Glutamatergic neuron (in vitro differentiated cells): Measurements from ENCODE around the gene PCDHGA6. TPM values are rescaled to one million over a fixed set of nuclear protein-coding genes. Genes with fewer than 3 reads are reported as not detected.

Experiments
- DNase-seq: peaks from one replicate; pipeline ENCODE4 v3.0.0; 2022
- H3K27ac Mint-ChIP-seq: one replicate; pipeline ENCODE4 v1.8.0; 2020; ENCODE audit warnings: mild to moderate bottlenecking, mixed read lengths, inconsistent platforms; ENCODE audit not compliant: unreplicated experiment
- H3K27me3 Mint-ChIP-seq: one replicate; pipeline ENCODE4 v1.8.0; 2020; ENCODE audit warnings: mild to moderate bottlenecking, moderate library complexity, mixed read lengths, inconsistent platforms; ENCODE audit not compliant: unreplicated experiment
- H3K36me3 Mint-ChIP-seq: one replicate; pipeline ENCODE4 v1.8.0; 2020; ENCODE audit warnings: mild to moderate bottlenecking, mixed read lengths, inconsistent platforms; ENCODE audit not compliant: unreplicated experiment
- H3K4me1 Mint-ChIP-seq: one replicate; pipeline ENCODE4 v1.8.0; 2020; ENCODE audit warnings: mild to moderate bottlenecking, low read depth, mixed read lengths, inconsistent platforms; ENCODE audit not compliant: unreplicated experiment
- H3K4me3 Mint-ChIP-seq: one replicate; pipeline ENCODE4 v1.8.0; 2020; ENCODE audit warnings: mild to moderate bottlenecking, mixed read lengths, inconsistent platforms; ENCODE audit not compliant: unreplicated experiment
- H3K9me3 Mint-ChIP-seq: one replicate; pipeline ENCODE4 v1.8.0; 2020; ENCODE audit warnings: mild to moderate bottlenecking, moderate library complexity, mixed read lengths, inconsistent platforms; ENCODE audit not compliant: unreplicated experiment
- total RNA-seq: library from RNA; stranded (reverse); fragmentation: NEBNext Ultra II Directional; extraction: Animal tissue kit (Norgen Biotek cat#: 25700); gene quantifications from one replicate; pipeline ENCODE4 v1.2.1, GENCODE V29; 2021; ENCODE audit not compliant: unreplicated experiment
- TF ChIP-seq, protein P1 (sequence below): fragments of 200-600 bp; sonication (generic); IDR thresholded peaks from one replicate; pipeline ENCODE4 v1.5.0; 2021; ENCODE audit not compliant: partially characterized antibody, unreplicated experiment

The PCDHGA6 gene
- total RNA-seq, 1 donor from 2014 or later: 6.3 TPM

DNA sequence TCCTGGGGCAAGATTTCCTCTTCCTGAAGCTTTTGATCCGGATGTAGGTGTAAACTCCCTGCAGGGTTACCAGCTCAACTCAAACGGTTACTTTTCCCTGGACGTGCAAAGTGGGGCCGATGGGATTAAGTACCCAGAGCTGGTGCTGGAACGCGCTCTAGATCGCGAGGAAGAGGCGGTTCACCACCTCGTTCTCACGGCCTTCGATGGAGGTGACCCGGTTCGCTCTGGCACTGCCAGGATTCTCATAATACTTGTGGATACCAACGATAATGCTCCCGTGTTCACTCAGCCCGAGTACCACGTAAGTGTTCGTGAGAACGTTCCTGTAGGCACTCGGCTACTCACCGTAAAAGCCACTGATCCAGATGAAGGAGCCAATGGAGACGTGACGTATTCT lies 18.1 kb upstream of the PCDHGA6 start:
- H3K9me3 Mint-ChIP-seq: peaks cover 27% of the 10 kb centered on the region
- H3K27me3 Mint-ChIP-seq: peaks cover 14% of the 10 kb centered on the region
- no peaks in the 10 kb centered on the region for H3K4me1 Mint-ChIP-seq
- H3K27ac Mint-ChIP-seq: no peak overlapping the region
- DNase-seq: no peak
- H3K36me3 Mint-ChIP-seq: peaks cover 52% of the 10 kb centered on the region
- no peak overlapping the region for H3K4me3 Mint-ChIP-seq
- TF ChIP-seq, protein P1, sequence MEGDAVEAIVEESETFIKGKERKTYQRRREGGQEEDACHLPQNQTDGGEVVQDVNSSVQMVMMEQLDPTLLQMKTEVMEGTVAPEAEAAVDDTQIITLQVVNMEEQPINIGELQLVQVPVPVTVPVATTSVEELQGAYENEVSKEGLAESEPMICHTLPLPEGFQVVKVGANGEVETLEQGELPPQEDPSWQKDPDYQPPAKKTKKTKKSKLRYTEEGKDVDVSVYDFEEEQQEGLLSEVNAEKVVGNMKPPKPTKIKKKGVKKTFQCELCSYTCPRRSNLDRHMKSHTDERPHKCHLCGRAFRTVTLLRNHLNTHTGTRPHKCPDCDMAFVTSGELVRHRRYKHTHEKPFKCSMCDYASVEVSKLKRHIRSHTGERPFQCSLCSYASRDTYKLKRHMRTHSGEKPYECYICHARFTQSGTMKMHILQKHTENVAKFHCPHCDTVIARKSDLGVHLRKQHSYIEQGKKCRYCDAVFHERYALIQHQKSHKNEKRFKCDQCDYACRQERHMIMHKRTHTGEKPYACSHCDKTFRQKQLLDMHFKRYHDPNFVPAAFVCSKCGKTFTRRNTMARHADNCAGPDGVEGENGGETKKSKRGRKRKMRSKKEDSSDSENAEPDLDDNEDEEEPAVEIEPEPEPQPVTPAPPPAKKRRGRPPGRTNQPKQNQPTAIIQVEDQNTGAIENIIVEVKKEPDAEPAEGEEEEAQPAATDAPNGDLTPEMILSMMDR: no peak

DNA sequence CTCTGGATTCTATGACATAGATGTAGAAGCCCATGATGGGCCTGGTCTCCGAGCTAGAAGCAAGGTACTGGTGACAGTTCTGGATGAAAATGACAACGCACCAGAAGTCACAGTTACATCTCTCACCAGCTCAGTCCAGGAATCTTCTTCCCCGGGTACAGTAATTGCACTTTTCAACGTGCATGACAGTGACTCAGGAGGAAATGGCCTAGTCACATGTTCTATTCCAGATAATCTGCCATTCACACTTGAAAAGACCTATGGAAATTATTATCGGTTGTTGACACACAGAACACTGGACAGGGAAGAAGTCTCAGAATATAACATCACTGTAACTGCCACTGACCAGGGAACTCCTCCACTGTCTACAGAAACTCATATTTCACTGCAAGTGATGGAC lies 17.6 kb upstream of the PCDHGA6 start:
- DNase-seq: no peak
- Mint-ChIP-seq H3K27me3 (peaks cover 17% of the 10 kb centered on the region), H3K4me3 (no peak overlapping the region), H3K9me3 (peaks cover 32% of the 10 kb centered on the region), H3K36me3 (peaks cover 56% of the 10 kb centered on the region), H3K27ac (no peak overlapping the region), H3K4me1 (no peaks in the 10 kb centered on the region)
- TF ChIP-seq, protein P1: no peak

DNA sequence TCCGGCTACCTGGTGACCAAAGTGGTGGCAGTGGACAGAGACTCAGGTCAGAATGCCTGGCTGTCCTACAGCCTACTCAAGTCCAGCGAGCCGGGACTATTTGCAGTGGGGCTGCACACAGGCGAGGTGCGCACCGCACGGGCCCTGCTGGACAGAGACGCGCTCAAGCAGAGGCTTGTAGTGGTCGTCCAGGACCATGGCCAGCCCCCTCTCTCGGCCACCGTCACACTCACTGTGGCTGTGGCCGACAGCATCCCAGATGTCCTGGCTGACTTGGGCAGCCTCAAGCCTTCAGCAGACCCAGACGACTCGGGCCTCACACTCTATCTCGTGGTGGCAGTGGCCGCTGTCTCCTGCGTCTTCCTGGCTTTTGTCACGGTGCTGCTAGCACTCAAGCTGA lies 16.7 kb upstream of the PCDHGA6 start:
- H3K27ac Mint-ChIP-seq: no peak overlapping the region
- TF ChIP-seq, protein P1: no peak
- no peak for DNase-seq
- peaks cover 20% of the 10 kb centered on the region for H3K27me3 Mint-ChIP-seq
- H3K36me3 Mint-ChIP-seq: peaks cover 55% of the 10 kb centered on the region
- peaks cover 34% of the 10 kb centered on the region for H3K9me3 Mint-ChIP-seq
- H3K4me3 Mint-ChIP-seq: no peak overlapping the region
- no peaks in the 10 kb centered on the region for H3K4me1 Mint-ChIP-seq

DNA sequence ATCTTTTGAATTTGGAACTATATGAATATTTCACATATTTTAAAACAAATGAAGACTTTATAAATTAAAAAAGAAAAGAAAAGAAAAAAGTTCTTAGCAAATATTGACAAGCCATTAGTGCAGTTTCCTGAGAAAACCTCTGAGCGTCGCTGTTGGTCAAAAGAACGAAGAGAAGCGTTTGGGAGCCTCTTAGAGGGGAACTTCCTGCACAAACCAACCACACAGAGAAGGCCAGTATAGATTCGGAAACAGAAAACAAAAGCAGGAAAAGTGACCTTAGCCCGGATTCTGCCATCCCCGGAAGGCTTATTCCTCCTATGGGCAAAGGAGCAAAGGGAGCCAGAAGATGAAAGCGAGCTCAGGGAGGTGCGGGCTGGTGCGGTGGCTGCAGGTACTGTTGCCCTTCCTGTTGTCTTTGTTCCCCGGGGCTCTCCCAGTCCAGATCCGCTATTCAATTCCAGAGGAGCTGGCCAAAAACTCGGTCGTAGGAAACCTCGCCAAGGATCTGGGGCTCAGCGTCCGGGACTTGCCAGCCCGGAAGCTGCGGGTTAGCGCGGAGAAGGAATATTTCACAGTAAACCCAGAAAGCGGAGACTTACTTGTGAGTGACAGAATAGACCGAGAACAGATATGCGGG lies 13.8 kb upstream of the PCDHGA6 start, which contains the start of gene PCDHGB2:
Gene PCDHGB2, plus strand, starts transcription at position 205 of the 637 bp plus-strand sequence. Its CDS starts 142 bp downstream, at position 347.
- Mint-ChIP-seq H3K4me3 (no peak within 1 kb of the TSS), H3K27me3 (peaks cover 14% of the 10 kb centered on the region), H3K4me1 (no peaks in the 10 kb centered on the region), H3K36me3 (peaks cover 56% of the 10 kb centered on the region), H3K9me3 (peaks cover 34% of the 10 kb centered on the region), H3K27ac (no peak within 1 kb of the TSS)
- DNase-seq: no peak
- TF ChIP-seq, protein P1: no peak

DNA sequence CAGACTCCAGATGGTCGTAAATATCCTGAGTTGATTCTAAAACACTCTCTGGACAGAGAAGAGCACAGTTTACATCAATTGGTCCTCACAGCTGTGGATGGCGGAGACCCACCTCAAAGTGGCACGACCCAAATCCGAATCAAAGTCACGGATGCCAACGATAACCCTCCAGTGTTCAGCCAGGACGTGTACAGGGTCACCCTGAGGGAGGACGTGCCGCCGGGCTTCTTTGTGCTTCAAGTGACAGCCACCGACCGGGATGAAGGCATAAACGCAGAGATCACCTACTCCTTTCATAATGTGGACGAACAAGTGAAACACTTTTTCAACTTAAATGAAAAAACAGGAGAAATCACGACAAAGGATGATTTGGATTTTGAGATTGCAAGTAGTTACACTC lies 13.0 kb upstream of the PCDHGA6 start:
- Mint-ChIP-seq H3K4me1 (no peaks in the 10 kb centered on the region), H3K36me3 (peaks cover 59% of the 10 kb centered on the region), H3K4me3 (no peak overlapping the region), H3K9me3 (peaks cover 38% of the 10 kb centered on the region), H3K27ac (no peak overlapping the region), H3K27me3 (peaks cover 14% of the 10 kb centered on the region)
- TF ChIP-seq, protein P1: no peak
- no peak for DNase-seq
